ENCODE measurements around the gene PDSS2.
"Not testable (repeated sequence)": the region's sequence is repeated elsewhere in the genome, so short reads cannot be mapped to it uniquely, and the experiment has no call there.

PDSS2 gene

DNA sequence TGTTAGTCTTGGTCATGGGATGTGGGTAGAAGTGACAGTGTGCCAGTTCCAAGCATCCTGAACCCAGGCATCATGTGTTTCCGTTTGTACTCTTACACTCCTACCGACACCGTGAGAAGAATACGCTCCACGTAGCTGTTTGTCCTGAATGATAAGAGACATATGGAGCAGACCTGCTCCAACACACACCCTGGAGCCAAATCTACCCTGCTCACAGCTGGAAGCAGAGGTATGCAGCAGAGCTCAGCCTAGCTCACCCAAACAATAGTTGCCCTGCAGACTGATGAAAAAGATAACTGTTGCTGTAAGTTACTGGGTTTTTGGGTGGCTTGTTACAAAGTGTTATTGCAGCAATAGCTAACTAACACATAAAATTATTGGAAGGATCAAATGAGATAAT is 14.3 kb upstream of the PDSS2 start:
- no peak for DNase-seq

- DNase-seq = no peak
Measured at GRCh38 chr6:107470364-107470763, 11.0 kb upstream of the PDSS2 start.

DNA sequence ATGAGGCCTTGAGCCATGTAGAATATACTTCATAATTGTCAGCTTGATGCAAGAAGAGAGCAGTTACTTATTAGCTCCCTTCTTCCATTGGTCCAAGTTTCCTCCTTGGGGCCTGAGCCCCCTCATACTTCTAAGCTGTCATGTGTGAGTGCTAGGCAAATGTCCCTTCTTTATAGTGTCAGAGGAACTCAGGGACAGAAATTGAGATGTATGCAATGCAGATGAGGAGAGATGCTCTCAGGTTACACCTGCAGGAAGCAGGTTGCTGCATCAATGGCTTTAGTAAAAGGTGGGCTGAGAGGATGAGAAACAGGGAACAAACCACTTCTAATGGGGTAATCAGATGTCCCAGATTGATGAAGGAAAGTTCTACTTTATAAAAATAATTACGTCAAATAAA is 6.7 kb upstream of the PDSS2 start:
- DNase-seq = no peak

GRCh38 chr6:107460083-107460631 is 793 bp upstream of the PDSS2 start:
- DNase-seq = no peak

DNA sequence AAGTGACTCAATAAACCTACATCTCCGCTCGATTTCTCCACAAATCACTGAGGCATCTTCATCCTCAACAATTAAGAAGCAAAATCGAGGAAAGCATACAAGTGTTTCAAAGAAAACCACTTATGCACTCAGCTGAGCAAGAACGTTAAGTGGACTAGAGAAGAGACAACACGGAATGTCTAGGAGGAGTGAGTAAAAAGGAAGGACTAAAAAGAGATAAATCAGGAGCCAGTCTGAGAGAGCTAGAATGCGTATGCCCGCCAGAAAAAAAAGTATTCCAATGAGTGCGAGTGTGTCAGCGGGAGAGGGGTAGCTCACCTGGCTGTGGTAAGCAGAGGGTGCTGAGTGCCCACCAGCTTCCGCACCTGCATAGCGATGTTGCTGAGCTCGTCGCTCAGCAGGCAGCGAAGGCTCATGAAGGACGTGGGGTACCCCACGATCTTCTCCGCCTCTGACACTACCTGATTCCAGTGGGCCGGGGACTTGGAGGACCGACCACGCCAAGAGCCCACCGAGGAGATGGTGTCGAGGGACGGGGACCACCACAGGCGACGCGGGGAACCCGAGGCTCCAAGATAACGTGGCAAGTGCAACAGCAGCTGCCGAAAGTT is 587 bp downstream of the PDSS2 start:
- DNase-seq = no peak

GRCh38 chr6:107448776-107449175 is 10.6 kb downstream of the PDSS2 start:
- no peak for DNase-seq

- no peak for DNase-seq
Measured at GRCh38 chr6:107447663-107448216, 11.6 kb downstream of the PDSS2 start.

DNA sequence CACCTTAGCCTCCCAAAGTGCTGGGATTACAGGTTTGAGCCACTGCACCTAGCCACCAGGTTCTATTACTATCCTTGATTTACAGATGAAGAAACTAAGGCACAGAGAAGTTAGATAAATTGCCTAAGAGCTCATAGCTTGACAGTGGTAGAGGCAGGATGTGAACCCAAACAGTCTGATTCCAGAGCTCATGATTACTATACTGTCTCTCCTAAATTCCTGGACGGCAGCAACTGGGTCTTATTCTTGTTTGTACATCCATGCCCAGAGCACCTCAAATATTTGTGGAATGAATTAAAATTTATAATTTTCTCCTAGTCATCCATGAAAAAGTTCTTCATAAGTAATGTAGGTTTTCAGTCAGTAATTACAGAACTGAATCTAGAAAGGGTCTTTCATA is 15.1 kb downstream of the PDSS2 start:
- DNase-seq = no peak

GRCh38 chr6:107443608-107444267 is 15.6 kb downstream of the PDSS2 start:
- no peak for DNase-seq

DNA sequence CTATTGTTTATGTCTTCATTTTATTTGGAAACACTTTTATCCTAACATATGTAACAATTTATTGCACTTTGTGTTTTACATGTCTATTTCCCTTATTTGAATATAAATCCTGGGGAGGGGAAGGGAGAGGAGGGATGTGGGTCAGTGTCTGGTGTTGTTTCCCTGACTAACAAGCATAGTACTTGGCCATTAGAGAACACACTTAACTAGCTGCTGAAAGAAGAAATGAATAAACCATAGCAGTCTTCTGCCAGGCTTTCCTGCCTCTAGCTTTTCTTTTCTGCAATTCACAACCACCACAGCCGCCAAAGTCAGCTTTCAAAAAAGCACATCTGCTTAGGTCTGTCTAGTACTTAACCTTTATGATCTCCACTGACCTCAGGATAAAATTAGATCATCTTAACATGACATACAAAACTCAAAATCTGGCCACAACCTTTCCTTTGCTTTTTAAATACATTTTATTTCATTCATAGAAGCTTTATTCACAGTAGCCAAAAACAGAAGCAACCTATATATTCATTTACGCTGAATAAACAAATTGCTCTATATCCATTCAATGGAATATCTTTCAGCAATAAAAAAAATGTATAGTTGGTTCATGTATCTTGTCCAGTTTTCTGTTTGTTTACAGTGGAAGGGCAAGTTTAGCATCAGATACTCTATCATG is 16.3 kb downstream of the PDSS2 start:
- no peak for DNase-seq

DNA sequence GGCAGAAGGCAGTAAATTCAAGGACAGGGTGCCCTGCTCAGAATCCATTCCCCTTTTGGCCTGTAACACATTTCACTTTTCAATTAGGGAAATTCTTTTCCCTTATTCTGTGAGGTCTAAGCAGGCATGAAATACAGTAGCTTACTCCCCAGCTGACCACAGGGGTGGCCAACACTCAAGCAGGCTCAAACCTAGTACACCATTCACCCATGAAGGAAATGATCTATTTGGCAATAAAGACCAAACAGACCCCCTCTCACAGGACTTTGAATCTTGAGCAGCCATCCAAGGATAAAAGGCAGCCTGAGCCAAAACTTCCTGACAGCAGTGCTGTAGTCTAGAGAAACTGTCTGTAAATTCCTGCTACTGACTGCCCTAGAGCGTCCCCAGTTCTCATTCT is 17.7 kb downstream of the PDSS2 start:
- no peak for DNase-seq

DNA sequence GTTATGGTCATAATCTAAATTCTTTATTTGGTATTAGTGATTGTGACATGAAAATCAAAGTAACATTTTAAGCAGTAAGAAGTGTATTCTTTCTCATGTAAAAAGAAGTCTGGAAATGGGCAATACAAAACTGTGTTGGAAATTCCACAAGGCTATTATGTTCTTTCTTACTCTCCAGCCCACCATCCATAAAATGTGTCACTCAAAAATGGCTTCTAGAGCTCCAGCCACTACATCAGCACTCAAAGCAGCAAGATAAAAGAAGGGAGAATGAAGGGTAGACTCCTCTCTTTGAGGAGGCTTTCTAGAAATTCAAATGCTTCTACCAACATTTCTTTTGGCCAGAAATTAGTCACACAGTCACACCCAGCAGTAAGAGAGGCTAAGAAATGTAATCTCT is 18.4 kb downstream of the PDSS2 start:
- DNase-seq = no peak

DNA sequence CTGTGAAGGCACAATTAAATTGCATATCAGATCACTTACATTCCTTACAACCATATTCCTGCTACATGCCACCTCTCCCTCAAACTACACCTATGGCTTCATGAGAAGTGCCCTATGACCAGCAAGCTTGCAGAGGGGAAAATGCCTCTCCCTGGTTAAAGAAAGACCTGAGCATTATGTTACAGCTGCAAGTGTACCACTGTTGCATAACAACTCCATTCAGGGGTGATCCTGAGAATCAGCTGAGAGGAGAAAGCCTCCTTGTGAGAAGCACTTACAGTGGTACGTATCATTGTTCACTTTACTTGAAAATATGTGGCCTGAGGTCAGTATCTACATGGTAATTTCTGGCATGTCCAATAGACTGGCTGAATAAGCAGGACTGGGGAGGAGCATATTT is 20.0 kb downstream of the PDSS2 start:
- no peak for DNase-seq

DNA sequence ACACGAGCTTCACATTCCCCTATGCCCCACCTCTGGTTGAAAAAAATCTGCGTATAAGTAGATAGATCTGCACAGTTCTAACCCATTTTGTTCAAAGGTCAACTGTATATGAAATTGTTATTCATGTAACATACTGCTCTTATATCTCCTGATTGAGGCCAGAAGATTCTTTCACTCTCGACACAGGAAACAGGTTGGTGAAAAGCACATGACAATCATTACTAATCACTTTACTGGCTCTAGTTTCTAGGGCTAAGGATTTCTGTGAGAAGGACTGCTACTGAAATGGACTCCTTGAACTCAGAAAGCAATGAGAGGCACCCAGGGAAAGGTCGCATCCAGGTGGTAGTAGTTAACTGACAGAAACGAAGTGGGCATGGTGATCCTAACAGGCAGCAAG is 21.7 kb downstream of the PDSS2 start:
- no peak for DNase-seq

GRCh38 chr6:107436881-107437280 is 22.5 kb downstream of the PDSS2 start:
- DNase-seq = no peak

DNA sequence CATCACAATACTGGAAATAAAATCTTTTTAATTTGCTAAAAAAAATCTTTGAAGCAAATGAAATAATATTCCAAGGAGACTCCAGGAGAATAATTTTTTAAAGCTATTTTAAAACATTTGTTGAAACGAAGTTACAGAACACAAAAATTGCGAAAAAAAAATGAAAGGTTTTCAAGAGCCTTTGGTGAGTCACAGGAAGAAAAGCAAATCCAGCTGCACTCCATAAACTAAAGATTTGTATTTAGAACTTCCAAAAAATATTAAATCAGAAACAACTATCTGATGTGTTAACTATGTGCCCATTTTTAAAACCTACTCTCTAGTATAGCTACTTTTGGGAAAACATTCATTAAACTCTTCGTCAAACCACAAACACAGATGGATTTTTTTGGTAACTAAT is 23.6 kb downstream of the PDSS2 start:
- no peak for DNase-seq

DNA sequence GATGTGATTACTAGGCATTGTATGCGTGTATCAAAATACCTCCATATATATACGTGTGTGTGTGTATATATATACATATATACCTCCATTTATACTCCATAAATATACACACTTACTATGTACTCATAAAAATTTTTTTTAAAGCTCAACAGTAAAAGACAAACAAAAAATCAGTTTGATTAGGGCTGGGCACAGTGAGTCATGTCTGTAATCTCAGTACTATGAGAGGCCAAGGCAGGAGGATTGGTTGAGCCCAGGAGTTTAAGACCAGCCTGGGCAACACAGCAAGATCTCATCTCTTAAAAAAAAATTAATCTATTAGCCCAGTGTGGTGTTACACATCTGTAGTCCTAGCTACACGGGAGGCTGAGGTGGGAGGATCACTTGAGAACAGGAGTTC is 24.6 kb downstream of the PDSS2 start:
- DNase-seq = no peak

- DNase-seq = not testable (repeated sequence)
Measured at GRCh38 chr6:107425951-107426350, 33.4 kb downstream of the PDSS2 start.

- DNase-seq = no peak
Measured at GRCh38 chr6:107423474-107423990, 35.8 kb downstream of the PDSS2 start.

GRCh38 chr6:107421696-107422256 is 37.6 kb downstream of the PDSS2 start:
- no peak for DNase-seq

GRCh38 chr6:107419733-107420132 is 39.6 kb downstream of the PDSS2 start:
- no peak for DNase-seq

DNA sequence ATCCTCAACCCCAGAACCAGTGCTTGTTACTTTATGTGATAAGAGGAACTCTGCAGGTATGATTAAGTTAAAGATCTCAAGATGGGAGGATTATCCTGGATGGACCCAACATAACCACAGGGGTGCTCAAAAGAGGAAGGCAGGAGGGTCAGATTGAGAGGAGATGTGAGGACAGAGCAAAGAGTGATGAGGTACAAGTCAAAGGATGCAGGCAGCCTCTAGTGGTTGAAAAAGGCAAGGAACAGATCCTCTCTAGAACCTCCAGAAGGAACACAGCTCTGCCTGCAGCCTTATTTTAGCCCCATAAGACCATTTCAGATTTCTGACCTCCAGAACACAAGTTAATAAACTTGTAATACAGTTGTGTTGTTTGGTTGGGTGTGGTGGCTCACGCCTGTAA is 41.2 kb downstream of the PDSS2 start:
- no peak for DNase-seq

- no peak for DNase-seq
Measured at GRCh38 chr6:107416145-107416544, 43.2 kb downstream of the PDSS2 start.
